Measurements from ENCODE around the gene USP48. TPM values are rescaled to one million over a fixed set of nuclear protein-coding genes. Genes with fewer than 3 reads are reported as not detected.
"Not testable (repeated sequence)": the region's sequence is repeated elsewhere in the genome, so short reads cannot be mapped to it uniquely, and the experiment has no call there.

USP48 gene
- total and polyA plus RNA-seq, 2 of the 8 experiments (the other 6 are each of a cell fraction or from before 2014, with no cell fraction given), result 12.8 to 83.5 TPM

- ChIA-PET POLR2A (ENCODE audit: partially characterized antibody) (interaction anchor here (1.3 kb wide), 1 partner anchor 12 kb away, joined by 3 read pairs; no protein-coding TSS in a partner anchor), CTCF (ENCODE audit: partially characterized antibody) (interaction anchor here (1.1 to 1.5 kb wide), 3 partner anchors 10 to 55 kb away, joined by 3 to 4 read pairs (median 3); no protein-coding TSS in a partner anchor)
- H2AK5ac ChIP-seq (ENCODE audit: low read depth, low read length); H3K27ac ChIP-seq (ENCODE audit: low read depth, low read length); H3K23me2 ChIP-seq (ENCODE audit: low read depth, low read length); H3K56ac ChIP-seq (replicated peaks; ENCODE audit: insufficient read length, low read depth, low read length); H3K9ac ChIP-seq (replicated peaks in 1 of 4; ENCODE audit: extremely low read depth in 1 of 4, low read depth in 3 of 4, low read length in 3 of 4); H3K4me2 ChIP-seq (ENCODE audit: insufficient read depth in 1 of 2, low read depth in 2 of 2, low read length in 2 of 2); H3K4me3 ChIP-seq (ENCODE audit: extremely low read depth in 1 of 4, insufficient read depth in 2 of 4, low read depth in 3 of 4, low read length in 4 of 4); H2AFZ ChIP-seq (ENCODE audit: low read length); H4K20me1 ChIP-seq (replicated peaks in 1 of 2; ENCODE audit: control insufficient read depth in 1 of 2, insufficient read depth in 2 of 2, low read length in 2 of 2); FAIRE-seq; H2BK12ac ChIP-seq (ENCODE audit: low read depth, low read length); H4K5ac ChIP-seq (ENCODE audit: insufficient read length, low read depth, low read length); H3K9me3 ChIP-seq (ENCODE audit: insufficient read depth in 2 of 2, low read depth in 1 of 2, low read length in 1 of 2); H4K8ac ChIP-seq (ENCODE audit: extremely low read depth, insufficient read depth, low read length); H3K14ac ChIP-seq (ENCODE audit: insufficient read length); DNase-seq (ENCODE audit: low read depth in 1 of 2, low spot score in 2 of 2); H2BK120ac ChIP-seq (replicated peaks; ENCODE audit: low read depth, low read length); H3K79me1 ChIP-seq (ENCODE audit: low read depth, low read length); H3K4me1 ChIP-seq (replicated peaks in 1 of 4; ENCODE audit: control insufficient read depth in 3 of 4, insufficient read depth in 4 of 4, low read length in 3 of 4); H3K27me3 ChIP-seq (replicated peaks in 1 of 4; ENCODE audit: control insufficient read depth in 3 of 4, extremely low read depth in 1 of 4, insufficient read depth in 3 of 4, low read length in 3 of 4); H2BK5ac ChIP-seq (ENCODE audit: low read depth, low read length); H3K79me2 ChIP-seq (ENCODE audit: control insufficient read depth in 1 of 2, insufficient read depth in 2 of 2, low read length in 2 of 2); H3K4ac ChIP-seq (replicated peaks; ENCODE audit: insufficient read length, low read depth, low read length); H3K18ac ChIP-seq (ENCODE audit: extremely low read depth, low read length); H2BK15ac ChIP-seq (ENCODE audit: low read length); H4K91ac ChIP-seq (replicated peaks; ENCODE audit: insufficient read length, low read length); H3K23ac ChIP-seq (ENCODE audit: insufficient read length); H2BK20ac ChIP-seq (ENCODE audit: low read length): not testable (repeated sequence)
- H3K36me3 ChIP-seq (ENCODE audit: control insufficient read depth in 2 of 4, insufficient read depth in 4 of 4, low read length in 3 of 4), result peaks cover 5 to 52% (median 36%) of the 10 kb centered on the region in 4 experiments; a peak in 7 of 8 replicates
- 89% methylated on average over 10 of the region's 10 CpGs; no CpG with 5 or more reads in 1 of the 2 experiments for WGBS, 2 experiments (ENCODE audit: extremely low coverage in 1 of 2, insufficient coverage in 1 of 2, insufficient read length in 1 of 2, insufficient replicate concordance in 2 of 2, low coverage in 1 of 2, low lambda C conversion rate in 2 of 2, missing lambda C conversion rate in 1 of 2)
Observed at GRCh38 chr1:21826694-21827093, 43.7 kb upstream of the USP48 start.
